Parathyroid adenoma (tissue), 2 donors: ENCODE data around the gene ZSWIM4.
A peak's percentile ranks its signal among the peaks of the same experiment; 100 is the strongest.

ENCODE experiments used
- H2AFZ ChIP-seq: fragments of 300-600 bp; sonication (generic); one replicate; pipeline ENCODE4 v1.7.0; 2017; ENCODE audit warnings: antibody characterized with exemption, mild to moderate bottlenecking
- H3K27ac ChIP-seq: fragments of 300-600 bp; sonication (generic); one replicate; pipeline ENCODE4 v1.7.0; 2017
- H3K27me3 ChIP-seq: fragments of 300-600 bp; sonication (generic); one replicate; pipeline ENCODE4 v1.7.0; 2017; ENCODE audit warnings: low read length; ENCODE audit not compliant: control insufficient read depth, insufficient read depth
- H3K36me3 ChIP-seq: fragments of 300-600 bp; sonication (generic); one replicate; pipeline ENCODE4 v1.7.0; 2017; ENCODE audit warnings: low read length; ENCODE audit not compliant: control insufficient read depth, insufficient read depth
- H3K4me1 ChIP-seq: fragments of 300-600 bp; sonication (generic); one replicate; pipeline ENCODE4 v1.7.0; 2017; ENCODE audit warnings: control low read depth
- H3K4me2 ChIP-seq: fragments of 300-600 bp; sonication (generic); one replicate; pipeline ENCODE4 v1.7.0; 2017; ENCODE audit warnings: low read length
- H3K4me3 ChIP-seq: fragments of 300-600 bp; sonication (generic); one replicate; pipeline ENCODE4 v1.7.0; 2017; ENCODE audit warnings: low read depth, low read length
- H3K79me2 ChIP-seq: fragments of 300-600 bp; sonication (generic); one replicate; pipeline ENCODE4 v1.7.0; 2017; ENCODE audit warnings: control low read depth
- H3K9ac ChIP-seq: fragments of 300-600 bp; sonication (generic); one replicate; pipeline ENCODE4 v1.7.0; 2017; ENCODE audit warnings: mild to moderate bottlenecking
- H3K9me3 ChIP-seq: fragments of 300-600 bp; sonication (generic); one replicate; pipeline ENCODE4 v1.7.0; 2017; ENCODE audit warnings: low read length; ENCODE audit not compliant: control insufficient read depth
- TF ChIP-seq, protein P1 (sequence below): fragments of 300-600 bp; sonication (generic); IDR thresholded peaks from one replicate; pipeline ENCODE4 v1.7.0; 2017; ENCODE audit warnings: antibody characterized with exemption, mild to moderate bottlenecking
- donor health status: primary hyperparathyroidism.

The ZSWIM4 gene

DNA sequence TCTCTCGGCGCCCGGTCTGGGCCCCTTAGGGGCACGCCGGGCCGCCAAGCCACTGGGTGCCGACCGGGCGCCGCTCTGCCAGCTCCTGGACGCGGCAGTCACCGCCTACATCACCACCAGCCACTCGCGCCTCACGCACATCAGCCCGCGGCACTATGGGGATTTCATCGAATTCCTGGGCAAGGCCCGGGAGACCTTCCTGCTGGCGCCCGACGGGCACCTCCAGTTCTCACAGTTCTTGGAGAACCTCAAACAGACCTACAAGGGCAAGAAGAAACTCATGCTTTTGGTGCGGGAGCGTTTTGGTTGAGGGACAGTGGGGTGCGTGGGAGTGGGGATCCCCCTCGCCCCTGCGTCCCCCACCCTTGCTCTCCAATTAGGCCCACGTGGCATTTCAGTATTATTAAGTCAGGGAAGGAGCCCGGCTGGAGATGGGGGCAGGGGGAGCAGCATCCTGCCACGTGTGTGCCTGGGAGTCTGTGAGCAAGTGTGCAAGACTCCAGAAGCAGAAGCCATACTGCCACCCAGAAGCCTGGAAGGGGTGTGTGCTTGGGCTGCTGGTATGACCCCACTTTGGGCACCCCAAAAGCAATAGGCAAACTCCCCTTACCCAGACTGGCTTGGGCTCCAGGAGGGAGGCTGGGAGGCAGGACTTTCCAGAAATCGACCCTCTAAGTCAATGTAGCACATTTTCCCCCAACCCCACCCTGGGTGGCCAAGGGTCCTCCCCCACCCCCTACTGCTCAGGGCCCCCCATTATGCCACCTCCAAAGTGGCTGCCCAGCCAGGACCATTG is 35.7 kb downstream of the ZSWIM4 start:
- H3K9me3 ChIP-seq = no peaks in the 10 kb centered on the region
- H3K4me1 ChIP-seq = peaks cover 11% of the 10 kb centered on the region
- no peak overlapping the region for H3K4me2 ChIP-seq
- H3K27ac ChIP-seq = no peak overlapping the region
- H2AFZ ChIP-seq = no peak overlapping the region
- no peak overlapping the region for H3K4me3 ChIP-seq
- TF ChIP-seq, protein P1, sequence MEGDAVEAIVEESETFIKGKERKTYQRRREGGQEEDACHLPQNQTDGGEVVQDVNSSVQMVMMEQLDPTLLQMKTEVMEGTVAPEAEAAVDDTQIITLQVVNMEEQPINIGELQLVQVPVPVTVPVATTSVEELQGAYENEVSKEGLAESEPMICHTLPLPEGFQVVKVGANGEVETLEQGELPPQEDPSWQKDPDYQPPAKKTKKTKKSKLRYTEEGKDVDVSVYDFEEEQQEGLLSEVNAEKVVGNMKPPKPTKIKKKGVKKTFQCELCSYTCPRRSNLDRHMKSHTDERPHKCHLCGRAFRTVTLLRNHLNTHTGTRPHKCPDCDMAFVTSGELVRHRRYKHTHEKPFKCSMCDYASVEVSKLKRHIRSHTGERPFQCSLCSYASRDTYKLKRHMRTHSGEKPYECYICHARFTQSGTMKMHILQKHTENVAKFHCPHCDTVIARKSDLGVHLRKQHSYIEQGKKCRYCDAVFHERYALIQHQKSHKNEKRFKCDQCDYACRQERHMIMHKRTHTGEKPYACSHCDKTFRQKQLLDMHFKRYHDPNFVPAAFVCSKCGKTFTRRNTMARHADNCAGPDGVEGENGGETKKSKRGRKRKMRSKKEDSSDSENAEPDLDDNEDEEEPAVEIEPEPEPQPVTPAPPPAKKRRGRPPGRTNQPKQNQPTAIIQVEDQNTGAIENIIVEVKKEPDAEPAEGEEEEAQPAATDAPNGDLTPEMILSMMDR = no peak
- H3K27me3 ChIP-seq = no peaks in the 10 kb centered on the region
- no peaks in the 10 kb centered on the region for H3K36me3 ChIP-seq
- no peak overlapping the region for H3K9ac ChIP-seq
- no peaks in the 10 kb centered on the region for H3K79me2 ChIP-seq

DNA sequence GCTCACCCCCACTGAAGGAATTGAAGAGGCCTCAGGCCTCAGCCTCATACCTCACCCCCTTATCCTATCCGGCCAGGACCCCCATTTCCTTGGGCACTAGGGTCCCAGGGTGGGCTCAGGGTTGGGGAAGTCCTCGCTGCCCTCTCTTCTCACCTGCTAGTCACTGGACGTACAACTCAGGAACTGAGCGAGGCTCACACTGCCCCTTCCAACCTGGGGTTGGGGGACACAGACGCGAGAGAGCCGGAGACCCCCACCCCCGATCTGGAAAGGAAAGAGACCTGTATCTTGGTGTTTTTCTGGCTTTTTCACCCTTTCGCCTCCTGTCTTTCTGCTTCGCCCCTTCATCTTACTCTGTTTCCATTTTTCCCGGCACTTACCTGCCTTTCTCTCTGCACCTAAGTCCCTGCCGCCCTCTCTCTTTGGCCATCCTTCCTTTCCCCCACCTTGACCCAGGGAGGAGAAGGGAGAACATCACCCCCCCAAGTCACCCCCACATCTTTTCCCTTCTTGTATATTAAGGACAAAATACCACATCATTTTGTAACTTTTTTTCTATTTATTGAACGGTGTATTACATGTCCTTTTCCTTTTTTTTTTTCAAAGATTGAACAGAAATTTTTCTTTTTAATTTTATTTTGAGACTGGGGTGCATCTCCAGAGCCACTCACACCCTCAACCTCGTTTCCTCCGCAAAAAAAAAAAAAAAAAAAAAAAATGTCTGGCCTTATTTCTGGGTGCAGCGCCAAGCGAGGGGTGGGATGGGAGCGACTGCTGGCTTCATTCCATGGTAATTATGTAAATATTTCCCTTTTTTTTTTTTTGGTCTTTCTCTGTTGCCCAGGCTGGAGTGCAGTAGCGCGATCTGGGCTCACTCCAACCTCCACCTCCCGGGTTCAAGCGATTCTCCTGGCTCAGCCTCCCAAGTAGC is 36.6 kb downstream of the ZSWIM4 start:
- H3K36me3 ChIP-seq = no peaks in the 10 kb centered on the region
- H3K4me2 ChIP-seq = no peak overlapping the region
- peaks cover 11% of the 10 kb centered on the region for H3K4me1 ChIP-seq
- no peaks in the 10 kb centered on the region for H3K27me3 ChIP-seq
- H3K9ac ChIP-seq = no peak overlapping the region
- H2AFZ ChIP-seq = no peak overlapping the region
- TF ChIP-seq, protein P1 = no peak
- H3K79me2 ChIP-seq = no peaks in the 10 kb centered on the region
- no peaks in the 10 kb centered on the region for H3K9me3 ChIP-seq
- H3K4me3 ChIP-seq = no peak overlapping the region
- no peak overlapping the region for H3K27ac ChIP-seq

DNA sequence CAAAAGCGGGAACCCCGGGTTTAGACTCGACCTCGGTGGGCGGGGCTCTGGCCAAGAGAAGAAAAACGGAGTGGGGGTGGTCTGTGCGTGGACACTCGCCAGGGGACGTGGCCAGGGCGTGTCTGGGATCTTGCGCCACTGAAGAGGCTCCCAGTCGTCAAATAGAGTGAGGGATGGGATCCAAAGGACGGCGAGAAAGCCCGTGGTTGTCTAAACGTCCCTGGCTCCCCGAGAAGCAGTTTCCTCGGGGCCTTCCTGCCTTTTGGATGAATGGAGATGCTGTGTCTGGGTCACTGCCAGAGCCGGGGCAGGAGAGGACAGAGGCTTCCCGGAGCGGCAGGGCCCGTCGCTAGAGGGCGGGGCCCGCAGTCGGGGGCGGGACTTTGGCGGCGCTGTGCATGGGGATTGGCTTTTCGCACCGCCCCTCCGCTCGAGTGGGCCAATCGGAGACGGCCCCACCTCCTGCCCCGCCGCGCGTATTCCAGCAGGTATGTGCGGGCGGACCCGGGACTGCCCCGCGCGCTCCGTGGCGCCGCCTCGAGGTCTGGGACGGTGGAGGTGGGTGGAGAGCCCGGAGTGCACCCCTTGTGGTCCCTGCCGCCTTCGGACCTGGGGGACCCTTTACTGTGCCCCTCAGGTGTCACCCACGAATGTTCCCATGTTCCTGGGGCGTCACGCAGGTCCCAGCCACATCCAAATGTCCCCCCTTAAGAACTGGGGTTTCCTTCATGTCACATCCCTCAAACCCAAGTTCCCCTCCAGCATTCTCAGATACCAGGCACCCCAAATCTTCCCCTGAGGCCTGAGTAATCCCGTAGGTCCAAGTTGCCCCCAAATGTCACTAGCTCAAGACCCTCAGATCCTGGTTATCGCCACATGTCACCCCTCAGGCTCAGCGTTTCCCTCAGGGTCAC is 38.3 kb downstream of the ZSWIM4 start:
- H3K9ac ChIP-seq = no peak overlapping the region
- peak overlapping the region; percentile 45 for H3K4me3 ChIP-seq
- peak overlapping the region; percentile 45 for H3K27ac ChIP-seq
- H3K4me1 ChIP-seq = peaks cover 11% of the 10 kb centered on the region
- H3K4me2 ChIP-seq = peak overlapping the region; percentile 76
- no peaks in the 10 kb centered on the region for H3K9me3 ChIP-seq
- H3K27me3 ChIP-seq = no peaks in the 10 kb centered on the region
- H3K79me2 ChIP-seq = no peaks in the 10 kb centered on the region
- TF ChIP-seq, protein P1 = peak; percentile 57
- H2AFZ ChIP-seq = peak overlapping the region; percentile 75
- H3K36me3 ChIP-seq = no peaks in the 10 kb centered on the region

DNA sequence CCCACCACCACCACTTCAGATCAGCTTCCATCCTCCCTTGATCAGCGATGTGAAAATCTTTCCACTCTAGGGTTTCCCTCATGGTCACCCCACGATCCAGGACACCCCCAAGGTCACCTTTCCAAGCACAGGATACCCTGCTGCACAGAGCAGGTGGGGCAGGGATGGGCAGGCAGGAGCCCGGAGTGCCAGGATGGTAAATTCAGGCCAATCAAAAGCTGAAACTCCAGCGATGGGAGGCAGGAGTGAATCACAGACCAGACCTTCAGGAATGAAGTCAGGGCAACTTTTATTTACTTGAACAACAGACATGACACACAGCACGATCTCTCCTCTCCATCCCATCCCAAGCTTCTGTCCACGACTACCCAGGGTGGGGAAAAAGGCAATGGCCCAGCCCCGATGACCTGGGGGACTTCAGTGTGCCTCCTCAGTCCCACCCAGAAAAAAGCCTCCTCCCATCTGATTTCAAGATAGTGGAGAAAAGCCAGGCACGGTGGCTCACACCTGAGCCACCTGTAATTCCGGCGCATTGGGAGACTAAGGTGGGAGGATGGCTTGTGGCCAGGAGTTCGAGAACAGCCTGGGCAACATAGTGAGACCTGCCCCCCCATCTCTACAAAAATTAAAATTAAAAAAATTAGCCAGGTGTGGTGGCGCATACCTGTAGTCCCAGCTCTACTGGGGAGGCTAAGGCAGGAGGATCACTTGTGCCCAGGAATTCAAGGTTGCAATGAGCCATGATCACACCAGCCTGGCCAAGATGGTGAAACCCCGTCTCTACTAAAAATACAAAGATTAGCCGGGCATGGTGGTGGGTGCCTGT is 39.2 kb downstream of the ZSWIM4 start:
- no peaks in the 10 kb centered on the region for H3K79me2 ChIP-seq
- H3K27ac ChIP-seq = peak overlapping the region; percentile 45
- H3K36me3 ChIP-seq = no peaks in the 10 kb centered on the region
- H3K27me3 ChIP-seq = no peaks in the 10 kb centered on the region
- peak overlapping the region; percentile 45 for H3K4me3 ChIP-seq
- H3K9me3 ChIP-seq = no peaks in the 10 kb centered on the region
- H3K4me1 ChIP-seq = peaks cover 11% of the 10 kb centered on the region
- peak overlapping the region; percentile 76 for H3K4me2 ChIP-seq
- TF ChIP-seq, protein P1 = no peak
- no peak overlapping the region for H2AFZ ChIP-seq
- H3K9ac ChIP-seq = no peak overlapping the region
